OCI-LY7 (cell line): Measurements from ENCODE around the gene PARD3. TPM values are rescaled to one million over a fixed set of nuclear protein-coding genes. Genes with fewer than 3 reads are reported as not detected.

Experiments
- BruUV-seq: library from RNA; stranded (reverse); fragments of 400-500 nt; replicated peaks from 2 replicates; lab custom pipeline; 2021; lab: Mats Ljungman, UMichigan
- CTCF ChIA-PET: fragments of 300-600 bp; sonication (Branson Sonifier 250); formaldehyde crosslinking; loops from one replicate; lab custom pipeline; 2022; ENCODE audit warnings: antibody characterized with exemption; ENCODE audit not compliant: unreplicated experiment; lab: Charles Lee
- POLR2A ChIA-PET: fragments of 300-600 bp; sonication (Branson Sonifier 250); formaldehyde crosslinking; loops from one replicate; lab custom pipeline; 2022; ENCODE audit warnings: antibody characterized with exemption; lab: Charles Lee
- DNase-seq: peaks from one replicate; pipeline ENCODE4 v3.0.0-alpha.2; 2015; ENCODE audit warnings: low spot score
- H2AFZ ChIP-seq: fragments of 200-600 bp; sonication (generic), shearing (Covaris generic); 2 replicates; pipeline ENCODE4 v1.6.1; 2014; ENCODE audit warnings: mild to moderate bottlenecking, antibody characterized with exemption, low read length, moderate library complexity
- H3K27ac ChIP-seq: fragments of 200-600 bp; sonication (generic); 2 replicates; pipeline ENCODE4 v1.5.1; 2014; ENCODE audit warnings: mixed run types, low read depth, mild to moderate bottlenecking, moderate library complexity, low read length, inconsistent platforms; ENCODE audit not compliant: poor library complexity, severe bottlenecking
- H3K36me3 ChIP-seq: fragments of 200-600 bp; sonication (generic); 2 replicates; pipeline ENCODE4 v1.6.1; 2014; ENCODE audit warnings: mild to moderate bottlenecking, antibody characterized with exemption, low read length, moderate library complexity, mixed read lengths; ENCODE audit not compliant: insufficient read depth
- H3K4me1 ChIP-seq: fragments of 200-600 bp; sonication (generic); 2 replicates; pipeline ENCODE4 v1.5.1; 2014; ENCODE audit warnings: mild to moderate bottlenecking, low read length; ENCODE audit not compliant: insufficient read depth, poor library complexity, severe bottlenecking
- H3K4me2 ChIP-seq: fragments of 200-600 bp; sonication (generic); 2 replicates; pipeline ENCODE4 v1.6.1; 2014; ENCODE audit warnings: mild to moderate bottlenecking, low read length
- H3K4me3 ChIP-seq: fragments of 200-600 bp; sonication (generic); 2 replicates; pipeline ENCODE4 v1.5.1; 2014; ENCODE audit warnings: mild to moderate bottlenecking, low read depth, low read length; ENCODE audit not compliant: poor library complexity, severe bottlenecking
- H3K79me2 ChIP-seq: fragments of 200-600 bp; sonication (generic); 2 replicates; pipeline ENCODE4 v1.6.1; 2016; ENCODE audit warnings: low read depth, mild to moderate bottlenecking, low read length, moderate library complexity, mixed read lengths; ENCODE audit not compliant: insufficient read depth
- H3K9me2 ChIP-seq: fragments of 200-600 bp; sonication (generic); 2 replicates; pipeline ENCODE4 v1.6.1; 2016; ENCODE audit warnings: mild to moderate bottlenecking, low read length, mixed read lengths; ENCODE audit not compliant: insufficient read depth
- H3K9me3 ChIP-seq: fragments of 200-600 bp; sonication (generic); 2 replicates; pipeline ENCODE4 v1.6.1; 2014; ENCODE audit warnings: mild to moderate bottlenecking, mixed run types, low read length, mixed read lengths
- H4K20me1 ChIP-seq: fragments of 200-600 bp; sonication (generic); 2 replicates; pipeline ENCODE4 v1.6.1; 2014; ENCODE audit warnings: mild to moderate bottlenecking, antibody characterized with exemption, low read length, moderate library complexity, mixed read lengths; ENCODE audit not compliant: insufficient read depth
- EZH2phosphoT487 ChIP-seq: fragments of 200-600 bp; sonication (generic); IDR thresholded peaks from 2 replicates; pipeline ENCODE4 v1.6.1; 2018; ENCODE audit warnings: low read depth, borderline replicate concordance, mild to moderate bottlenecking, mixed run types, antibody characterized with exemption, low read length, moderate library complexity, mixed read lengths
- intact Hi-C: fragments of 100-400 bp; cut with micrococcal nuclease; formaldehyde crosslinking; loops from one replicate; pipeline ENCODE4 v1.10.0; 2022; ENCODE audit not compliant: unreplicated experiment
- total RNA-seq, 2 experiments: library from RNA; depleted of rRNA in 1 of 2; stranded (reverse); fragments of >200 nt in 1 of 2; shearing (Covaris generic) in 1 of 2; gene quantifications; 2 replicates each; pipeline ENCODE4 v1.2.3, GENCODE V29; 2014 to 2022
- TF ChIP-seq, protein P1 (sequence below): fragments of 200-600 bp; sonication (generic); conservative IDR thresholded peaks from 2 replicates; pipeline ENCODE4 v1.5.1; 2014; ENCODE audit warnings: mild to moderate bottlenecking, antibody characterized with exemption, low read length, moderate library complexity, mixed read lengths

The PARD3 gene
- total RNA-seq, 2 experiments from 2014 or later, result not detected

DNA sequence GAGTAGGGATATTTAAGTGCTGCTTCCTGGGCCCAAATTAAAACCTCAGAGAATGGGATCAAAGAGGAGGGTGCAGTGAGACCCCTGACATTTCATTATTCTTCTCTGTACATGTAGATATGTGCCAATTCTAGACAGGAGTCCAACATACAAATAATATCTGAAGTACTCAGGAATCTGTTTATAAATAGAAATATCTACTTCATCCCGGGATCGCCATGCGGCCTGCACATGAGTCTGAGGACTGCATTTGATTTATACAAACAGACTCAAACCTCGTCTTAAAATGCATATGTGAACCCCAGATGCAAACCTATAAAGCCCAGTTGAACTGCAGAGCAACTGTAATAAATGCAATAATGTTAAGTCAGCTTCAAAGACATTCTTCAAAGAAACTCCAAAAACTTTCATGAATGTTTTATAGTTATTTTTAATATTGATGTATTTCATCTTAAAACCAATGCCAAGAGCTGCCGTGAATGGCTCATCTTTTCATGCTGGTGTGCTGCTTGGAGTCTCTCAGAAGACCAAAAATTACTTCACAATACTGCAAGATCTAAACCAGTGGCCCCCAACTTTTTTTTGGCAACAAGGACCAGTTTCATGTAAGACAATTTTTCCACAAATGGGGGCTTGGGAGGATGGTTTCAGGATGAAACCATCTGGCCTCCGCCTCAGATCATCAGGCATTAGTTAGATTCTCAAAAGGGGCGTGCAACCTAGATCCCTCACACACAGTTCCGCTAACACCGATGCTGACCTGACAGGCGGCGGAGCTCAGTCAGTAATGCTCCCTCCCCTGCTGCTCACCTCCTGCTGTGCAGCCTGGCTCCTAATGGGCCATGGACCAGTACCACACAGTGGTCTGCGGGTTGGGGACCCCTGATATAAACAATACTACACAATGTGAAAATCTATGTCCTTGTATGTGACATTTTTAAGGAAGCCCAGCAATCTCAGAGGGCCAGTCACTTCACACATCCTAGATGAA, 166.9 kb downstream of the PARD3 start:
- Histone ChIP-seq H2AFZ (no peak overlapping the region), H3K4me3 (no peak overlapping the region), H3K9me2 (no peaks in the 10 kb centered on the region), H3K9me3 (no peaks in the 10 kb centered on the region), H3K36me3 (no peaks in the 10 kb centered on the region), H3K4me1 (no peaks in the 10 kb centered on the region), H3K79me2 (no peaks in the 10 kb centered on the region), H4K20me1 (no peaks in the 10 kb centered on the region), H3K27ac (no peak overlapping the region), H3K4me2 (no peak overlapping the region)
- POLR2A ChIA-PET, result interaction anchor here (0.6 to 1.8 kb wide), 2 partner anchors 10 to 14 kb away, joined by 3 to 5 read pairs; no protein-coding TSS in a partner anchor
- CTCF ChIA-PET, result no interaction called here
- intact Hi-C loops, result no loop called here
- DNase-seq, result no peak
- TF ChIP-seq EZH2phosphoT487, result no peak
- TF ChIP-seq, protein P1, sequence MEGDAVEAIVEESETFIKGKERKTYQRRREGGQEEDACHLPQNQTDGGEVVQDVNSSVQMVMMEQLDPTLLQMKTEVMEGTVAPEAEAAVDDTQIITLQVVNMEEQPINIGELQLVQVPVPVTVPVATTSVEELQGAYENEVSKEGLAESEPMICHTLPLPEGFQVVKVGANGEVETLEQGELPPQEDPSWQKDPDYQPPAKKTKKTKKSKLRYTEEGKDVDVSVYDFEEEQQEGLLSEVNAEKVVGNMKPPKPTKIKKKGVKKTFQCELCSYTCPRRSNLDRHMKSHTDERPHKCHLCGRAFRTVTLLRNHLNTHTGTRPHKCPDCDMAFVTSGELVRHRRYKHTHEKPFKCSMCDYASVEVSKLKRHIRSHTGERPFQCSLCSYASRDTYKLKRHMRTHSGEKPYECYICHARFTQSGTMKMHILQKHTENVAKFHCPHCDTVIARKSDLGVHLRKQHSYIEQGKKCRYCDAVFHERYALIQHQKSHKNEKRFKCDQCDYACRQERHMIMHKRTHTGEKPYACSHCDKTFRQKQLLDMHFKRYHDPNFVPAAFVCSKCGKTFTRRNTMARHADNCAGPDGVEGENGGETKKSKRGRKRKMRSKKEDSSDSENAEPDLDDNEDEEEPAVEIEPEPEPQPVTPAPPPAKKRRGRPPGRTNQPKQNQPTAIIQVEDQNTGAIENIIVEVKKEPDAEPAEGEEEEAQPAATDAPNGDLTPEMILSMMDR, result no peak
- BruUV-seq, result no TSS peak

DNA sequence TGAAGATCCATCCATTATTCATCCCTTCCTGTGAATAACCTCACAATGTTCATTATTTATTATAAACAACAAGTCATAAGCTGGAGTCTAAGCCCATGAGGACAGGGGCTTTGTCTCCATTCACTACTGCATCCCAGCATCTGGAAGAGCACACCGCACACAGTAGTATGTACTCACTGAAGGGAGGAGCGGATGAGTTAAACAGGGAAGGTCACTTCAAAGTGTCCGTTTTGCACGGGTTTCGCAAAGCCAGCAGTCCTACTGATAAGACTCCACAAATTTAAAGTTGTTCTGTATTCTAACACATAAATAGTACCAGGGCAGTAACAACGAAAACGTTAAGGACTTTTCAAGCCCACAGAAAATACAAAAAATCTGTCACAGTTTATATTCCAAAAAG, 167.9 kb downstream of the PARD3 start:
- POLR2A ChIA-PET, result interaction anchor here (1.8 kb wide), 1 partner anchor 9 kb away, joined by 5 read pairs; no protein-coding TSS in a partner anchor
- TF ChIP-seq EZH2phosphoT487, result no peak
- TF ChIP-seq, protein P1, result no peak
- Histone ChIP-seq H3K4me3 (no peak overlapping the region), H3K9me2 (no peaks in the 10 kb centered on the region), H3K4me1 (no peaks in the 10 kb centered on the region), H3K9me3 (no peaks in the 10 kb centered on the region), H3K79me2 (no peaks in the 10 kb centered on the region), H4K20me1 (no peaks in the 10 kb centered on the region), H3K4me2 (no peak overlapping the region), H3K36me3 (no peaks in the 10 kb centered on the region), H3K27ac (no peak overlapping the region), H2AFZ (no peak overlapping the region)
- no peak for DNase-seq
- CTCF ChIA-PET, result interaction anchor here (0.6 kb wide), 1 partner anchor 59 kb away, joined by 3 read pairs; no protein-coding TSS in a partner anchor
- intact Hi-C loops, result no loop called here
- BruUV-seq, result no TSS peak
